ENCODE data around the gene SLC27A5. TPM values are rescaled to one million over a fixed set of nuclear protein-coding genes. Genes with fewer than 3 reads are reported as not detected.
"Not testable (repeated sequence)": the region's sequence is repeated elsewhere in the genome, so short reads cannot be mapped to it uniquely, and the experiment has no call there.

The SLC27A5 gene
- total RNA-seq, 2 experiments from 2014 or later = 21.7 to 26.6 TPM

GRCh38 chr19:58510084-58510862 lies 1.5 kb downstream of the SLC27A5 start:
- POLR2A ChIA-PET = interaction anchor here (1.5 kb wide), 2 partner anchors 9 to 10 kb away, joined by 4 read pairs; partner anchors contain the start of gene ZBTB45
- peaks cover 8% of the 10 kb centered on the region for H3K4me1 Mint-ChIP-seq (ENCODE audit: low read depth)

DNA sequence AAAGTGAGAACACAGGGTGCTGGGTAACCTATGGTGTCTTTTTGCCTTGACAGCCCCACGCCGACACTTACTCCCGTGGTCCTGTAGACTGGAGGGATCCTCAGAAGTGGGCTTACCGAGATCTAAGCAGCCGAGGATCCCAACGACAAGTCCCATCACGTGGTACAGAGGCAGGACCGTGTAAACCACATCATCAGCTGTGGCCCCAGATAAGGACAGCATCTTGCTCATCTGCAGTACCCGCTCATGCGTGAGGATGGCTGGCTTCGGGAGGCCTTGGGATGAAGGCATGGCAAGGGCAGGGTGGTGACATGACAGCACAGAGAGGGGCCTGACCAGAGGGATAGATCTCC lies 2.1 kb downstream of the SLC27A5 start:
- Mint-ChIP-seq H3K36me3 (ENCODE audit: low read depth) (peaks cover 16% of the 10 kb centered on the region), H3K4me3 (no peak overlapping the region), H3K27me3 (no peaks in the 10 kb centered on the region), H3K4me1 (ENCODE audit: low read depth) (peaks cover 4% of the 10 kb centered on the region), H3K9me3 (peaks cover 11% of the 10 kb centered on the region), H3K27ac (no peak overlapping the region)
- DNase-seq (no peak), ATAC-seq (no peak)
- ChIA-PET POLR2A (interaction anchor here (1.5 kb wide), 2 partner anchors 8 to 10 kb away, joined by 4 read pairs; partner anchors contain the start of gene ZBTB45), CTCF (no interaction called here)
- no peak for TF ChIP-seq CTCF (IDR thresholded peaks at IDR 0.05)
- intact Hi-C loops (cut with micrococcal nuclease) = no loop called here

More at GRCh38 chr19:58510084-58510862, 1.5 kb downstream of the SLC27A5 start:
- CTCF ChIA-PET = interaction anchor here (1.7 kb wide), 1 partner anchor 10 kb away, joined by 4 read pairs; the partner anchor contains the start of gene ZBTB45
- TF ChIP-seq CTCF (IDR thresholded peaks at IDR 0.05) = no peak
- DNase-seq = no peak
- no peak overlapping the region for H3K4me3 Mint-ChIP-seq
- peaks cover 11% of the 10 kb centered on the region for H3K9me3 Mint-ChIP-seq
- H3K27me3 Mint-ChIP-seq = no peaks in the 10 kb centered on the region
- no peak overlapping the region for H3K27ac Mint-ChIP-seq
- intact Hi-C loops (cut with micrococcal nuclease) = no loop called here
- peaks cover 19% of the 10 kb centered on the region for H3K36me3 Mint-ChIP-seq (ENCODE audit: low read depth)
- no peak for ATAC-seq

- intact Hi-C loops (cut with micrococcal nuclease); H3K27ac Mint-ChIP-seq; H3K4me3 Mint-ChIP-seq; DNase-seq; POLR2A ChIA-PET; H3K27me3 Mint-ChIP-seq; ATAC-seq; H3K4me1 Mint-ChIP-seq (ENCODE audit: low read depth): not testable (repeated sequence)
- CTCF ChIA-PET = interaction anchor here (1.7 kb wide), 1 partner anchor 11 kb away, joined by 3 read pairs; no protein-coding TSS in a partner anchor
- Mint-ChIP-seq H3K9me3 (peaks cover 11% of the 10 kb centered on the region), H3K36me3 (ENCODE audit: low read depth) (peaks cover 11% of the 10 kb centered on the region)
These were observed 4.1 kb downstream of the SLC27A5 start for GRCh38 chr19:58507602-58508223.

GRCh38 chr19:58500242-58500641 lies 11.6 kb downstream of the SLC27A5 start:
- Mint-ChIP-seq H3K27me3 (no peaks in the 10 kb centered on the region), H3K9me3 (peaks cover 6% of the 10 kb centered on the region), H3K4me1 (ENCODE audit: low read depth) (peaks cover 20% of the 10 kb centered on the region), H3K27ac (no peak overlapping the region), H3K4me3 (peak overlapping the region; percentile 87), H3K36me3 (ENCODE audit: low read depth) (peaks cover 4% of the 10 kb centered on the region)
- intact Hi-C loops (cut with micrococcal nuclease) = no loop called here
- POLR2A ChIA-PET = interaction anchor here (0.7 to 2.5 kb wide), 5 partner anchors 11 to 75 kb away, joined by 3 to 27 read pairs (median 3); partner anchors contain the start of gene ZBTB45
- ATAC-seq (no peak), DNase-seq (no peak)
- no peak for TF ChIP-seq CTCF (IDR thresholded peaks at IDR 0.05)
- CTCF ChIA-PET = interaction anchor here (0.9 to 1.6 kb wide), 4 partner anchors 14 to 76 kb away, joined by 3 to 11 read pairs (median 5); partner anchors contain the start of gene ZBTB45

GRCh38 chr19:58499021-58499927 lies 12.5 kb downstream of the SLC27A5 start:
- peak overlapping the region; percentile 87 for H3K4me3 Mint-ChIP-seq
- H3K36me3 Mint-ChIP-seq (ENCODE audit: low read depth) = peaks cover 4% of the 10 kb centered on the region
- ChIA-PET CTCF (interaction anchor here (0.8 to 1.7 kb wide), 4 partner anchors 10 to 20 kb away, joined by 3 to 11 read pairs (median 4); partner anchors contain the start of gene ZBTB45), POLR2A (interaction anchor here (0.7 to 2.5 kb wide), 8 partner anchors 10 to 76 kb away, joined by 3 to 27 read pairs (median 3); partner anchors contain the start of gene ZBTB45)
- ATAC-seq = peak; percentile 97
- peak; percentile 100 for DNase-seq
- intact Hi-C loops (cut with micrococcal nuclease) = no loop called here
- H3K4me1 Mint-ChIP-seq (ENCODE audit: low read depth) = peaks cover 23% of the 10 kb centered on the region
- peak overlapping the region; percentile 86 for H3K27ac Mint-ChIP-seq
- TF ChIP-seq CTCF (IDR thresholded peaks at IDR 0.05) = no peak
- no peaks in the 10 kb centered on the region for H3K27me3 Mint-ChIP-seq
- H3K9me3 Mint-ChIP-seq = peaks cover 6% of the 10 kb centered on the region

Measured in activated CD8-positive, alpha-beta T cell treated with anti-CD3 and anti-CD28 coated beads for 36 hours (primary cell).